HepG2 (cell line): Measurements from ENCODE around the gene DCST2. TPM values are rescaled to one million over a fixed set of nuclear protein-coding genes. Genes with fewer than 3 reads are reported as not detected.

Source experiments
- FOXP4 ChIP-seq: sonication (generic); formaldehyde crosslinking; IDR thresholded peaks from 2 replicates; pipeline ENCODE4 v1.4.0; 2020; ENCODE audit warnings: missing genetic modification reagents
- GMEB2 ChIP-seq: IDR thresholded peaks from 2 replicates; pipeline ENCODE4 v1.6.1; 2016; ENCODE audit warnings: missing biosample characterization, missing genetic modification reagents, low read depth
- HMG20A ChIP-seq: IDR thresholded peaks from 2 replicates; pipeline ENCODE4 v1.6.1; 2016; ENCODE audit warnings: borderline replicate concordance
- HNF1B ChIP-seq: sonication (generic); formaldehyde crosslinking; IDR thresholded peaks from 2 replicates; pipeline ENCODE4 v1.5.1; 2020; ENCODE audit warnings: mild to moderate bottlenecking, moderate library complexity, missing genetic modification reagents
- HOXD1 ChIP-seq: sonication (generic); formaldehyde crosslinking; IDR thresholded peaks from 2 replicates; pipeline ENCODE4 v1.5.0; 2020; ENCODE audit warnings: missing genetic modification reagents
- NFRKB ChIP-seq: fragments of 450-650 bp; IDR thresholded peaks from 2 replicates; pipeline ENCODE4 v1.6.1; 2017
- STAG1 ChIP-seq: sonication (generic); formaldehyde crosslinking; IDR thresholded peaks from 2 replicates; pipeline ENCODE4 v1.4.0; 2020; ENCODE audit warnings: missing genetic modification reagents
- TCF12 ChIP-seq, 2 experiments: fragments of 450-650 bp in 1 of 2; sonication (generic) in 1 of 2; formaldehyde crosslinking in 1 of 2; IDR thresholded peaks; 2 replicates each; pipeline versions ENCODE4 v1.6.1 to v1.8.0; 2017 to 2022; ENCODE audit warnings: antibody characterized with exemption in 1 of 2, mild to moderate bottlenecking in 1 of 2, missing genetic modification reagents in 1 of 2, moderate library complexity in 1 of 2
- ZBTB20 ChIP-seq: sonication (generic); formaldehyde crosslinking; IDR thresholded peaks from 2 replicates; pipeline ENCODE4 v1.8.1; 2023; ENCODE audit warnings: missing genetic modification reagents, low read depth, mild to moderate bottlenecking, borderline replicate concordance
- ZC3H13 ChIP-seq: sonication (generic); formaldehyde crosslinking; IDR thresholded peaks from 2 replicates; pipeline ENCODE4 v1.8.1; 2023; ENCODE audit warnings: mild to moderate bottlenecking, missing genetic modification reagents, moderate library complexity
- ZHX1 ChIP-seq: sonication (generic); formaldehyde crosslinking; IDR thresholded peaks from 2 replicates; pipeline ENCODE4 v1.8.1; 2022; ENCODE audit warnings: low read depth, mild to moderate bottlenecking, missing genetic modification reagents
- ZMYM4 ChIP-seq: sonication (generic); formaldehyde crosslinking; IDR thresholded peaks from 2 replicates; pipeline ENCODE4 v1.8.1; 2023; ENCODE audit warnings: mild to moderate bottlenecking, missing genetic modification reagents
- ZNF124 ChIP-seq: sonication (generic); formaldehyde crosslinking; IDR thresholded peaks from 2 replicates; pipeline ENCODE4 v1.4.0; 2020; ENCODE audit warnings: missing genetic modification reagents
- ZNF230 ChIP-seq: sonication (generic); formaldehyde crosslinking; IDR thresholded peaks from 2 replicates; pipeline ENCODE4 v1.4.0; 2020; ENCODE audit warnings: mild to moderate bottlenecking, missing genetic modification reagents
- polyA plus RNA-seq, 8 experiments: library from polyadenylated mRNA; depleted of rRNA in 3 of 8; stranded (reverse) in 7 of 8; unstranded in 1 of 8; fragments of >200 nt; fragmentation: Illumina TruSeq in 4 of 8; extraction: Trizol in 4 of 8; gene quantifications; 2 replicates each; pipeline versions ENCODE4 v1.2.1 to v1.2.3, GENCODE V29; 2011 to 2016; ENCODE audit warnings: low read depth in 4 of 8, missing spikeins in 1 of 8, mixed read lengths in 1 of 8; ENCODE audit not compliant: insufficient read depth in 1 of 8
- total RNA-seq, 5 experiments: library from RNA; depleted of rRNA; stranded (reverse); fragments of >200 nt; fragmentation: Illumina TruSeq; extraction: Trizol; gene quantifications; 2 replicates each; pipeline ENCODE4 v1.2.3, GENCODE V29; 2016; ENCODE audit warnings: low read depth in 1 of 5
- TF ChIP-seq, protein P1 (sequence below): sonication (generic); formaldehyde crosslinking; IDR thresholded peaks from 2 replicates; pipeline ENCODE4 v1.8.1; 2022; ENCODE audit warnings: mild to moderate bottlenecking, missing genetic modification reagents
- TF ChIP-seq, protein P2 (sequence below): sonication (generic); formaldehyde crosslinking; conservative IDR thresholded peaks from 2 replicates; pipeline ENCODE4 v1.4.0; 2020; ENCODE audit warnings: missing genetic modification reagents

DCST2 gene
- total and polyA plus RNA-seq, 2 of the 13 experiments (the other 11 are each of a cell fraction or from before 2014, with no cell fraction given): 0.74 TPM; not detected in 1

- TF ChIP-seq TCF12 (IDR thresholded peaks at IDR 0.05) (no peak), TCF12 (CRISPR knock-in tag; IDR thresholded peaks at IDR 0.05) (peak; percentile 79; the same call in 1 of the 2 replicates), ZNF124 (peak; percentile 40; the same call in 1 of the 2 replicates), ZNF230 (CRISPR knock-in tag) (peak; percentile 84), ZHX1 (CRISPR knock-in tag) (peak; percentile 74; the same call in 1 of the 2 replicates), STAG1 (peak; percentile 89), FOXP4 (CRISPR knock-in tag) (peak; percentile 76; the same call in 1 of the 2 replicates), ZC3H13 (peak; percentile 100), HMG20A (CRISPR knock-in tag) (peak; percentile 30; the same call in 1 of the 2 replicates), HOXD1 (CRISPR knock-in tag) (peak; percentile 62; the same call in 1 of the 2 replicates), ZMYM4 (CRISPR knock-in tag) (peak; percentile 68; the same call in 1 of the 2 replicates), ZBTB20 (0 out of 2 replicates have a peak, but pooled peaks have one; percentile 51), NFRKB (no peak), GMEB2 (CRISPR knock-in tag) (no peak), HNF1B (CRISPR knock-in tag) (0 out of 2 replicates have a peak, but pooled peaks have one; percentile 87)
- TF ChIP-seq, protein P1, sequence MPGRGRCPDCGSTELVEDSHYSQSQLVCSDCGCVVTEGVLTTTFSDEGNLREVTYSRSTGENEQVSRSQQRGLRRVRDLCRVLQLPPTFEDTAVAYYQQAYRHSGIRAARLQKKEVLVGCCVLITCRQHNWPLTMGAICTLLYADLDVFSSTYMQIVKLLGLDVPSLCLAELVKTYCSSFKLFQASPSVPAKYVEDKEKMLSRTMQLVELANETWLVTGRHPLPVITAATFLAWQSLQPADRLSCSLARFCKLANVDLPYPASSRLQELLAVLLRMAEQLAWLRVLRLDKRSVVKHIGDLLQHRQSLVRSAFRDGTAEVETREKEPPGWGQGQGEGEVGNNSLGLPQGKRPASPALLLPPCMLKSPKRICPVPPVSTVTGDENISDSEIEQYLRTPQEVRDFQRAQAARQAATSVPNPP (CRISPR knock-in tag): 0 out of 2 replicates have a peak, but pooled peaks have one; percentile 38
- TF ChIP-seq, protein P2, sequence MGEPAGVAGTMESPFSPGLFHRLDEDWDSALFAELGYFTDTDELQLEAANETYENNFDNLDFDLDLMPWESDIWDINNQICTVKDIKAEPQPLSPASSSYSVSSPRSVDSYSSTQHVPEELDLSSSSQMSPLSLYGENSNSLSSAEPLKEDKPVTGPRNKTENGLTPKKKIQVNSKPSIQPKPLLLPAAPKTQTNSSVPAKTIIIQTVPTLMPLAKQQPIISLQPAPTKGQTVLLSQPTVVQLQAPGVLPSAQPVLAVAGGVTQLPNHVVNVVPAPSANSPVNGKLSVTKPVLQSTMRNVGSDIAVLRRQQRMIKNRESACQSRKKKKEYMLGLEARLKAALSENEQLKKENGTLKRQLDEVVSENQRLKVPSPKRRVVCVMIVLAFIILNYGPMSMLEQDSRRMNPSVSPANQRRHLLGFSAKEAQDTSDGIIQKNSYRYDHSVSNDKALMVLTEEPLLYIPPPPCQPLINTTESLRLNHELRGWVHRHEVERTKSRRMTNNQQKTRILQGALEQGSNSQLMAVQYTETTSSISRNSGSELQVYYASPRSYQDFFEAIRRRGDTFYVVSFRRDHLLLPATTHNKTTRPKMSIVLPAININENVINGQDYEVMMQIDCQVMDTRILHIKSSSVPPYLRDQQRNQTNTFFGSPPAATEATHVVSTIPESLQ (CRISPR knock-in tag): peak; percentile 52; the same call in 1 of the 2 replicates
Observed at GRCh38 chr1:155017041-155017945, 16.3 kb downstream of the DCST2 start (continued).
